Left cardiac atrium (tissue), 4 donors: Measurements from ENCODE around the gene CDK5RAP2. TPM values are rescaled to one million over a fixed set of nuclear protein-coding genes. Genes with fewer than 3 reads are reported as not detected.
"Not testable (repeated sequence)": the region's sequence is repeated elsewhere in the genome, so short reads cannot be mapped to it uniquely, and the experiment has no call there.

Source experiments
- ATAC-seq, 2 donors: fragments of 200-7000 bp; cut with Tn5 transposase; one replicate each; pipeline ENCODE4 v1.9.1; 2020; ENCODE audit warnings: mild to moderate bottlenecking in 2 of 2, moderate library complexity in 2 of 2
- DNase-seq: peaks from one replicate; pipeline ENCODE4 v3.0.0-alpha.2; 2020
- intact Hi-C, 2 donors: fragments of 100-400 bp; cut with DNase I; formaldehyde crosslinking; loops; one replicate each; pipeline versions ENCODE4 v1.14.1 to v1.15.1; 2022 to 2023
- total RNA-seq, 2 donors: library from RNA; stranded (reverse); fragmentation: NEBNext Ultra II Directional; extraction: Animal tissue kit (Norgen Biotek cat#: 25700); gene quantifications; one replicate each; pipeline ENCODE4 v1.2.1, GENCODE V29; 2021
- donor health status: DM: no; HTN: yes; CAD: no.
- donor health status: DM: no; HTN: yes; CAD: no; lungs with severe emphysema.
- donor health status: DM: yes; HTN: yes; CAD: no.
- donor health status: Dilated cardiomyopathy.

Gene CDK5RAP2
- total RNA-seq, 2 donors from 2014 or later, result 48.0 to 49.0 TPM

DNA sequence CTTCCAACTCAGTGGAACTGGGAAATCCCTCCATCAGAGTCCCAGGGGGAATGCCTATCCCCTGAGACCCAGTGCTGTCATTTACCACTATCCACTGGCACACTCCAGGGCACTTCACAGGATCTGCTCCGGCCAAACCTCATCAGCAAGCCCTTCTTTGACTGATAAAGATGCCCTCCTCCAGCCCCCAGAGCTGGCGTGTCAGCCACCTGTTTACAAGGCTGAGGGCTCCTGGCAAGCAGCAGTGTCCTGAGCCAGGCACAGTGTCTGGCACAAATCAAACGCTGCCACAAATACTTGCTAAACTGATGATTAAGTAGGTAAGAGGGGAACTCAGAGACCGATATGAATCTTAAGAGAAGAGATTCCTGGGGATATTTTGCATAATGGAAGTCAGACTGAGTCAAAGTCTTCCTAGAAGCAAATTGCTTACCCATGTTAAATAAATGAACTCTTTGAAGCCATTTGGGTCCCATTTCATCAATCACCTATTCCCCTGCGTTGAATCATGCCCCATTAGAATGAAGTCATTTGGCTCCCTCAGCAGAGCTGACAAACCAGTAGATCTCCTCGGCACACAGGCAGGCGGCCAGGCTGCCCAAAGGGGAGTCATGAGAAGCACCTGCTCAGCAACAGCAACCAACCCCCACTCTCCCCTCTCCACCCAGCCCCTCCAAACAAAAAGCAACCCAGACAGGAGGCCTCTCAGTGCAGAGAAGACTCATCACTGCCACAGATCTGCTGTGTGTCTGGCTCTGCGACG, 97.4 kb downstream of the CDK5RAP2 start:
- intact Hi-C loops, result no loop called here
- peak; percentile 26 for DNase-seq
- ATAC-seq, result peak; percentile 36 to 71

DNA sequence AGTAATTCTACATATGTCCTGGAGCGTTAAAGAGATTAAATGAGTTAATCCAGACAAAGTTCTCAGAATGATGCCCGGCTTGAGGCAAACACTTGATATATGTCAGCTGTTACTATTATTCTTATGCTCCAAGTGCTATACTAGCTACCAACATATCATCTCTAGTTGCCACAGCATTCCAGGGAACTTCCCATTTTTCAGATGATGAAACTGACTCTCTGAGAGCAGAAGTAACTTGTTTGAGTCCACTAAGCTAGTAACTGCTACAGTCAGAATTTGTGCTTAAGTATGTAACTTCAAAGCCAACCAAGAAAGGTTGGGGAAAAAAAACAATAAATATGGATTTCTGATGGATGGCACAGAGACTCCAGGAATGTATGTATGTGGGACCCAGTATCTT, 98.1 kb downstream of the CDK5RAP2 start:
- no peak for DNase-seq
- intact Hi-C loops, result no loop called here
- ATAC-seq, result no peak

DNA sequence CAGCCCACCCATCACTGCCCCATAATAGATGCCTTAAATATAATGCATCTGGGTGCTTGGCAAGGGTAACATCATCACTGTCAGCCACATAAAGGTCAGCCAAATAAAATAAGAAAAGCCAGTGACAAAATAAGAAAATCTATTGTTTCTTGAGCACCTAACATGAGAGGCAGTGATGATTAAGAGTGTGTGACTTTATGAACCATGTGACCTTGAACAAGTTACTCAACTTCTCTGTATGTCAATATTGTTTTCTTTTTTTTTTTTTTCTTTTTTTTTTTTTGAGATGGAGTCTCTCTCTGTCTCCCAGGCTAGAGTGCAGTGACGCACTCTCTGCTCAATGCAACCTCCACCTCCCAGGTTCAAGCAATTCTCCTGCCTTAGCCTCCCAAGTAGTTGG, 98.7 kb downstream of the CDK5RAP2 start:
- ATAC-seq (no peak), DNase-seq (no peak)
- intact Hi-C loops, result no loop called here

DNA sequence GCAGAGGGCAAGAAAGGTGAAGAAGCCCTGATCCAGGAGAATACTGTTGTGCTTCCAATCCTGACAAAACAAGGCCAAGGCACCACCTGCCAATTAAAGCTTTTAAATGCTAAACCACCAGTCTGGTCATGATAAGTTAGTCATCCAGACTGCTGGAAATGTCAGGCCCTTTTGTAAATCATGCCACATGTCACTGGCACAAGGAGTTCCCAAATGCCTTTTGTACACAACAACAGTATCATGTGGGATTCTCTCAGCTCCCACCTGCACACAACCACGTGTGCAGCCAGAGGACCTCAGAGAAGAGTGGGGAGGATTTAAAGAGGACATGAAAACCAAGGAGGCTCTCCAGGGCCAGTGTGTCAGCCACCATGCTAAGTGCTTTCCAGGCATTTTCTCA, 99.3 kb downstream of the CDK5RAP2 start:
- peak in 1 of 2 donors; percentile 2 for ATAC-seq
- DNase-seq, result no peak

DNA sequence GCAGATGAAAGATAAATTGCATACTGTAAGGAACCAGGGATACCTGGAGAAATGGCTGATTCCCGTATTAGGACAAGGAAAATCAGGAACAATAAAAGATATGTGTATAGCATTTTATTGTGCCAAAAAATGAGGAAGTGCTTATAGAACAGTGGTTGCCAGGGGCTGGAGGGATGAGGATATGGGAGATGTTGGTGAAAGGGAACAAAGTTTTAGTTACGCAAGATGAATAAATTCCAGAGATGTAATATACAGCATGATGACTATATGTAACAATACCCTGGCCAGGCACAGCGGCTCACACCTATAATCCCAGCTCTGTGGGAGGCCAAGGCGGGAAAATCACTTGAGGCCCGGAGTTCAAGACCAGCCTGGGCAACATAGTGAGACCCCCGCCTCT, 101.8 kb downstream of the CDK5RAP2 start:
- intact Hi-C loops, result no loop called here
- ATAC-seq (no peak), DNase-seq (no peak)

More for the DNA sequence above, 99.3 kb downstream of the CDK5RAP2 start:
- intact Hi-C loops, result no loop called here

DNA sequence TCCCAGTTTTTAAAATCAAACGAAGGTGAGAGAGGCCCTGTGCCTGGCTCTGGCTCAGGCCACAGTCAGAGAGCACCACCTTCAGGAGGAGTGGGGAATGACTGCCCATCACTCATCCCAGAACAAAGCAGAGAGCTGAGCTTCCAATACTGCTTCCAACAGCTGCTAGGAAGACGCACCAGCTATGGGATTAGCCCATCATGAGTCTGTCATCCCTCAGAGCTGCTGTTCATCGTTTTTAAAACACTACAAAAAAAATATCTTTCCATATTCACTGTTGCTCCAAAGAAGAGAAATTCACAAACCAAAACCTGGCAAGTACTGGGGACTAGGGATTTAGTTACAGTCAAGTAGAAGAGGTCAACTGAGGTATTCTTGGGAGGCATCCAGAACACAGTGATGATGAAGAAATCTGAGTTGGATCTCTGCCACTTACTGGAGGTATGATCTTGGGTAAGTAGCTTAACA, 102.4 kb downstream of the CDK5RAP2 start:
- intact Hi-C loops, result no loop called here
- DNase-seq (peak; percentile 66), ATAC-seq (peak; percentile 85 to 87)

DNA sequence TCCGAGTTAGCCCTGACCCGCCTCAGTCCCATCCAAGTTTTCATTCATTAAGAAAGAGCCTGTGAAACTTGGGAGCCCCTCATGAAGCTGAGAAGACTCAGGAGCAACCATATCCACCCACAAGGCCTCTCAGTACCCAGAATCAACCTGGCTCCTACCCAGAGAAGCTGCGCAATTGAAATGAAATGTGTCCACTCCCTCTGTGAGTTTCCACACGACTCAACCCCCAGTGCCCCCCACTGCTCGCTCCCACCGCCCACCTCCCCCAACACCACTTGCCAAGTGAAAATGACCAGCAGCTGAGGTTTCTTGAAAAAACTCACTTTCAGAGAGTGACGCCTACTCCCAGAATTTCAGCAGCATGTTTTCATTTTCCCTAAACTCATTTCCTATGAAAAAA, 104.6 kb downstream of the CDK5RAP2 start:
- intact Hi-C loops, result no loop called here
- peak; percentile 62 for DNase-seq
- peak; percentile 68 to 69 for ATAC-seq

DNA sequence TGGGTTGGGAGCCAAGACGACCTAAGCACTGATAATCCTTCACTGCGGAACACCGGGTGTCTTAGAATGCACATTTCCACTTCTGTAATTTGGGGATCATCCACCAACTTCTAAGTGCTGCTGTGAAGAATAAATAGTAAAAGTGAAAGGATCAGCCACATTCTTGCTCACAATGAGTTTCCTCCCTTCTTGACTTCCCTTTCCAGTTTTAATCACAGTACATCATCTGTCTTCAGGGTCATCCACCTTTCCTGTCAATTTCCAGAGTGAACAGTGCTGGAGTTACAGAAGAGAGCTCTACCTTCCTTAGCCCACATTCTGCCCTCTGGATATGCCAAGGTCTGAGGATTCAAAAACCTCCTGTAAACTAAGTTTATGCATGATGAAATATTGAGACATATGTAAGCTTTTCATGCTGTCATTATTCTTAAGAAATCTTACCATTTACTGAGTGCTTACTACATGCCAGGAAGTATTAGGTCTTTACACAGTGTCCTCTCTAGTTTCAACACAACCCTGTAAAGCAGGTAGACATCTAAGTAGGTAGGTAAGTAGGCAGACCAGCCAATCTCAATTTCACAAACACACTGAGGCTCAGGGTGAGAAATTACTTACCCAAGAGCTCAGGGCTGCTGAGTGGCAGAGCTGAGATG, 105.2 kb downstream of the CDK5RAP2 start:
- intact Hi-C loops, result no loop called here
- peak in 1 of 2 donors; percentile 15 for ATAC-seq
- no peak for DNase-seq

DNA sequence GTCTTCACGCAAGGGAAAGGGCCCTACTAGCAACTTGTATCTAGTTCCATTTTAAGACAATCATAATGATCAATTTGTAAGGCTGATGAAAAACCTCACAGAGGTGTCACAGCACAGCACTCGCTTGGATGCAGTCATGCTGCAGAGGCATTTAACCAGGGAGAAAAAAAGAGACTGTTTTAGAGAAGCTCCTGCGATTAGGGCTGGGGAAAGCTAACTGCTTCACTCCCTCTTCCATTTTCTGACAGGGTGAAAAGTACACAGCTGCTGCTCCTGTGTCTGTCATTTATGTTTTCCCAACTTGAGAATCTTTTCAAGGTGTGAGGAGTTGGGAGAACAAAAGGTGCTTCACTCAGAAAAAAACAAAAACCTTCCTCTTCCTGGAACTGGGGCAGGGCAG, 106.4 kb downstream of the CDK5RAP2 start:
- intact Hi-C loops, result no loop called here
- ATAC-seq, result no peak
- no peak for DNase-seq

DNA sequence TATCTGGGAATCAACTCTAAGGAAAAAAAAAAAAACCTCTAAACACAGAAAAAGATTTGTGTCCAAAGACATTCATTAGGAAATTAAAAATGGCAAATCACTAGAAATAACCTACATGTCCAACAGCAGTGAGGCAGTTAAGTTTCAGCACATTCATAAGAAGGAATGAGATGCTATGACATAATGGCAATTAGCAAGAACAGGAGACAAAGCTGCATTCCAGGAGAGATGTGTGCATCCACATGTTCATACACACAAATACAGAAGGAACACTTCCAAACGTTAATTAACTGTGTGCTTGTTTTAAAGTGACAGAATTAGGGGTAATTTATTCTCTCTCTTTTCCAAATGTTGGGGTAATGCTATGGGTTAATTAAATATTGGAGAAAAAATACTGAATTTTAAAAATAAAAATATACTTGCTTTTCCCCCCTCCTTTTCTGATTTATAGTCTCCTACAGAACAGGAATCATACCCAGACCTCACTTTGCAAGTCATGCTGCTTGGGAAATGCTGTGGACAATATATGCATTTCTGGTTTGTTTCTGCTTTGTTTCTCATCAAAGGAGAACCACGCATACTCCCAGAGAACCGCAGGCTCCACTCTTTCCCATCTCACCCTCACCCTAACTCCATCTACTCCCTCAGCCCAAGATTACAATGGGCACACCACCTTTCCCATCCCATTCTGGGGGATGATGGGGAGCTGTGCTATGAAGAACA, 114.1 kb downstream of the CDK5RAP2 start:
- ATAC-seq, result no peak
- intact Hi-C loops, result no loop called here
- DNase-seq, result no peak

DNA sequence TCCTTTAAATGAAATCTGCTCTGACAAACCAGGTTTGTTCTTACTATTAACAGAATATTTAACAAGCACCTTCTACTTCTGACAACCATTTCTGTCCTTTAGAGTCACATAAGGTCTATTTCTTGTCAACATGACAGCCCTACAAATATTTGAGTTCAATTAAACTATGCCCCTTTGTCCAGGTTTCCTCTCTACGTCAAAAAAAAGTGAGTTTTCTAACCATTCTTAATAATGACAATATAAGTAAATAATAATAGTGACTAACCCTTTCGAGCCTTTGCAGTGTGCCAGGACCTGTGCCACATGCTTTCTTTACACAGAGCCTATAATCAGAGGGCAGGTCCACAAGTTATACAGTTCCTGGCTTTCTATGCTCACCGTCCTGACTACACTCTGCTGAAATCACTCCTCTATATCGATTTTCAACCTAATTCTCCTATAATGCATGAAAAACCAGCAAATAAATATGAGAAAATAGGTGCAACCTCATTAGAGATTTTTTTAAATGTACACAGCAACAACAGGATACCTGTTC, 115.0 kb downstream of the CDK5RAP2 start:
- no peak for ATAC-seq
- intact Hi-C loops, result no loop called here
- no peak for DNase-seq

DNA sequence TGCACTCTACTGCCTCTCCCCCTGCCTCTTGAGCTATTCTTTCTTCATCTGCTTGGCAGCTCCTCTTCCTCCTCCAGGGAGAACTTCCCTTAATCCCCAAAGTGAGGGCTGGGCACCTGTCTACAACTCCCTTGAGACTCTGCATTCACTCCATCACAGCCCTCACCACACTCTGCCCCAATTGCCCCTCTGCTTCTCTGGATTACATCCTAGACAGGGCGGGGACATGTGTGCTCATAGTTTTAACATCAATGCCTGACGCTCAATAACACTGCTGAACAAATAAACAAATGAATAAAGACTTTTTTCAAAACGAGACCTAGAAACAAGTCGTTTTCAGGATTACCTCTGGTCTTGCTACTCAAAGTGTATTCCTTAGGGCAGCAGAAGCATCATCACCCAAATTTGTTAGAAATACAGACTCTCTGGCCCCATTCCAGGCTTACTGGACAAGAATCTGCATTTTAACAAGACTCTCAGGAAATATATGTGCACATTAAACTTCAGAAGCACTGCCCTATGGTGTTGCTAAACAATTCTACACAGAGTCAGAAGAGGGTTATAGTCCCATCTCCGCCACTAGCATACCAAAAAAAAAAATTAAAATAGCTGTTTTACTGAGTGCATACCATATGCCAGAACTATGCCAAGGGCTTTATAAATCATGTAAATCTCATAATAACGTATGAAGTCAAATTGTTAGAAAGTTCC, 115.6 kb downstream of the CDK5RAP2 start:
- ATAC-seq, result peak; percentile 15 to 61
- intact Hi-C loops, result no loop called here
- DNase-seq, result no peak

DNA sequence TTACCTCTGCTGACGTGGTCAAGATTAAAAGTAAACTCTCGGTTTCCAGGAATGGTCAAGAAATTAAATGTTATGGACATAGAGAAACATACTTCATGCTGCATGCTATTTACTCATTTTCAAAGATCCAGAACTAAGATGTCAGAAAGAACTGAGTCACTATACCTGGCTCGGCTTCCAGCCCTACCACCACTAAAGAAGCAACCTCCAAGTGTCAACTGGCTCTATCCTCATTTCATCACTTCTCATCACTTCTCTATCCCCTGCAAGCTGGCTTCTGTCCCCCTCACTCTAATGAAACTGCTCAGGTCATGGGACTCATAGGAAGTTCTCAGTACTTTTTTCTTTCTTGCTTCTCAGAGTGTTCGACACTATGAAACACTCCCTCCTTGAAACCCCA, 116.2 kb downstream of the CDK5RAP2 start:
- intact Hi-C loops, result no loop called here
- no peak for DNase-seq
- ATAC-seq, result peak; percentile 30 to 77

DNA sequence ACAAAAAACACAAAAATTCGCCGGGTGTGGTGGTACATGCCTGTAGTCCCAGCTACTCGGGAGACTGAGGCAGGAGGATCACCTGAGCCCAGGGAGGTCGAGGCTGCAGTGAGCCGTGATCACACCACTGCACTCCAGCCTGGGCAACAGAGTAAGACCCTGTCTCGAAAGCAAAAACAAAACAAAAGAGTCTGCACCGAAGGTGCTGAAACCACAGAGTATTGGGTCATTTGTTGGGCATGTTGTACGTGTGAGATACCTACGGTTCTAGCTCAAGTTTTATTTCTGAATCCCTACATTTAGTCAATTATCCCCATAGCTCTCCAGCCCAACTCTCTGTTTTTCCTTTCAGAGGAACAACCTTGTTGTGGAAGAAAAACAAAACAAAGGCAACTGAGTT, 118.3 kb downstream of the CDK5RAP2 start:
- ATAC-seq, intact Hi-C loops, DNase-seq: not testable (repeated sequence)

DNA sequence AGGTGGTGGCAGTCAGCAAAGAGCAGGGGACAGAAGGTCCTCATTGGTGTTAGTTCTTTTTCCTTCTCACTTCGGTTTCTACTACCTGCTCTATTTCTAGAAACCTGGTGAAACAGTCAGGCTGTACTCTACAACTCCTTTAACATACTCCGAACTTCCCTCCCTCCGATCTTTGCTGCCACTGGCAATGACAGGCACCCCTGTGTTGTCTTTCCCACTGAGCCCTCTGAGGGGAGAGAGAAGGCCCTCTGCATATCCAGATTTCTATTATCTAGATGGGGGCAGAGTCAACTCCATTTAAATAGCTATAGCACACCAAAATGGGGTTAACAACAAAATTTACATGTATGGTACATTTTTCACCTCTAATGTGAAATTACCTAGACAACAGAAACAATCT, 123.7 kb downstream of the CDK5RAP2 start:
- no peak for DNase-seq
- ATAC-seq, result no peak
- intact Hi-C loops, result no loop called here

DNA sequence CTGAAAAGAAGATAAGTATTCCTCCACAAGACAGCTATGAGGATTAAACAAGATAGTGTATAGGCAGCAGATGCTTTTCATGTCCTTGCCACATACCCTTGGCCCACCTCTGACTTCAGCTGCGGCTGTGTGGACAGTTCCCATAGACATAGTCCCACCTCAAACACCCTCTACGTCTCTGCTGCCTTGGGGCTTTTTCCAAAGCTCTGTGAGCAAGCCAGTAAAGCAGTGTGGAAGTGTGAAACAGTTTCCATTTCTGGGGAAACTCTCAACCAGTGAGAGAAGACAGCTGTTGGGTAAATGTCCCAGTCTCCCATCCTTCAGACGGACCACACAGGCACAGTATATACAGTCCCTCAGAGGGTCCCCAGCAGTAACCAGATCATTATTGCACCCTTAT, 125.5 kb downstream of the CDK5RAP2 start:
- intact Hi-C loops, result no loop called here
- DNase-seq (no peak), ATAC-seq (no peak)

DNA sequence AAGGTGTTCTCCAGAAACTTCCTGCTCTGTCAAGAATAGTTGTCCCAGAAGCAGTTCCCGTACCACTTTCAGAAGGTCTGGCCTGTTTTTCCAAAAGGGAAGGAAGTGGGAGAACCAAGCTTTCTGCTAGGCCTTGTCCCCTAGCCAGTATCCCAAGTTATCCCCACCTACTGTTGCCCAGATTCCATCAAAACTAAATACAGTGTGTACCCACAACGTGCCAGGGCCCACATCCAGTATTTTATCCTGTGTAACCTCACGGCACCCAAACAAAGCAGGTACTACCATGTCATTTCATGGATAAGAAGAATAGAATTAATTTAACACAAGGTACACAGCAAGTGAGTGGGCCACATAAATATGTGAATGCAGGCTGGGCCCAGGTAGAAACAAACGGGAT, 126.2 kb downstream of the CDK5RAP2 start:
- ATAC-seq (no peak), DNase-seq (no peak)
- intact Hi-C loops, result no loop called here

DNA sequence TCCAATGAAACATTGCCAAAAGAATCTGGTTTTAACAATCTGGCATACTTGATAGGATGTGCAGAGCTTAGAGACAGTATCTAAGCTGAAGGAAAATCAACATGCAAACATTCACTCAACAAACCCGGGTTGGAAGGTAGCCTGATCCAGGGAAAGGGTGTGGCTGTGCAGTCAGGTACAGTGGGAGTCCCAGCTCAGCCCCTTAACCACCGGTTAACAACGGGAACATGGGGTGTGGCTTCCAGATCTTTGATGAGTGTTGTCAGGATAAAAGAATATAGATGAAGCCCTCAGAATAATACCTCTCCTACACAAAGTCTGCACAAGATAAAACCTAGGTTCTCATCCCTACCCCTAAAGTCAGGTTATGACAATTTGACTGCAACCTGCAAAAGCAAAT, 127.3 kb downstream of the CDK5RAP2 start:
- ATAC-seq (no peak), DNase-seq (no peak)
- intact Hi-C loops, result no loop called here

DNA sequence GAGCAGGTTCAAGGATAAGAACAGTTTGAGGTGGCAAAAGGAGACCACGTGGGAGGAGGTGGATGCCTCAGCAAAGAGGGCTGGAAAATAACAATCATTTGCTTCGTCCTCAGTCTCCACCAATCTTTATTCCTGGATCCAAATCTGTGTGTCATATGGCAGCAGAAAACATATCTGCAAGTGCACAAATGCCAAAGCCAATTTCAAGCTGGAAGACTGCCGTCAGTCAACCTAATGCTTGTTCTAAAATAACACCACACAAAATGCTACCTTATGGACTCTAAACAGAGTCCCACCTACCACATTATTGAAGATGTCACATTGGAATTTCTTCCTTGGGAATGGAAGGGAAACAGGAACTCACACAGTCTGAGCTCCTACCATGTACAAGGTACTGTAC, 129.1 kb downstream of the CDK5RAP2 start:
- intact Hi-C loops, result no loop called here
- ATAC-seq, result no peak
- no peak for DNase-seq
